GM13976 (cell line): Measurements from ENCODE around the gene MTSS2.

ENCODE experiments used
- DNase-seq: peaks from one replicate; pipeline ENCODE4 v3.0.0; 2012; ENCODE audit warnings: low spot score
- in situ Hi-C: fragments of 300-500 bp; cut with MboI; formaldehyde crosslinking; loops from one replicate; pipeline ENCODE4 v1.12.0; 2022; ENCODE audit warnings: low sequenced_read_pairs, mixed read lengths, inconsistent platforms; ENCODE audit not compliant: unreplicated experiment
- TF ChIP-seq, protein P1 (sequence below): IDR thresholded peaks from 2 replicates; pipeline ENCODE4 v1.5.1; 2012; ENCODE audit warnings: borderline replicate concordance, mild to moderate bottlenecking; ENCODE audit not compliant: insufficient read depth; ENCODE audit errors: extremely low read depth, missing control alignments, control extremely low read depth

MTSS2 gene

DNA sequence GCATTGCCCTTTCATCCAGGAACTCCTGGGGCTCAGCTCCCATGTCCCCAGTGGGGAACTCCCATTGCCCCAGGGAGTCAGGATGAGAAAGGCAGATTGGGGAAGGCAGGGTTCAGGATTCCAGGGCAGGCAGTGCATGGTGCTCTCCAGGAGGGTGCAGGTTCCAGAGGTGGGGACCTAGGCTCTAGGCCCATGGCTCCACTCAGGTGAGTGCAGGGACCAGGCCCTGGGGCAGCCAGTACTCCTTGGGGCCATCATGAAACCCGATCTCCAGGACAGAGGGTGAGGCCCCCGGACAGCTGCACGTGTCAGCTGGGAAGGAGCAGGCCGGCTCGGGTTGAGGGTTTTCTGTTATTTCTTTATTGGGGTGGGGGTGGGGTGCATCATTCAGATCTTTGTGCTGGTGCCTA, 1.3 kb upstream of the MTSS2 start:
- in situ Hi-C loops: no loop called here
- TF ChIP-seq, protein P1, sequence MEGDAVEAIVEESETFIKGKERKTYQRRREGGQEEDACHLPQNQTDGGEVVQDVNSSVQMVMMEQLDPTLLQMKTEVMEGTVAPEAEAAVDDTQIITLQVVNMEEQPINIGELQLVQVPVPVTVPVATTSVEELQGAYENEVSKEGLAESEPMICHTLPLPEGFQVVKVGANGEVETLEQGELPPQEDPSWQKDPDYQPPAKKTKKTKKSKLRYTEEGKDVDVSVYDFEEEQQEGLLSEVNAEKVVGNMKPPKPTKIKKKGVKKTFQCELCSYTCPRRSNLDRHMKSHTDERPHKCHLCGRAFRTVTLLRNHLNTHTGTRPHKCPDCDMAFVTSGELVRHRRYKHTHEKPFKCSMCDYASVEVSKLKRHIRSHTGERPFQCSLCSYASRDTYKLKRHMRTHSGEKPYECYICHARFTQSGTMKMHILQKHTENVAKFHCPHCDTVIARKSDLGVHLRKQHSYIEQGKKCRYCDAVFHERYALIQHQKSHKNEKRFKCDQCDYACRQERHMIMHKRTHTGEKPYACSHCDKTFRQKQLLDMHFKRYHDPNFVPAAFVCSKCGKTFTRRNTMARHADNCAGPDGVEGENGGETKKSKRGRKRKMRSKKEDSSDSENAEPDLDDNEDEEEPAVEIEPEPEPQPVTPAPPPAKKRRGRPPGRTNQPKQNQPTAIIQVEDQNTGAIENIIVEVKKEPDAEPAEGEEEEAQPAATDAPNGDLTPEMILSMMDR: no peak
- DNase-seq: no peak

DNA sequence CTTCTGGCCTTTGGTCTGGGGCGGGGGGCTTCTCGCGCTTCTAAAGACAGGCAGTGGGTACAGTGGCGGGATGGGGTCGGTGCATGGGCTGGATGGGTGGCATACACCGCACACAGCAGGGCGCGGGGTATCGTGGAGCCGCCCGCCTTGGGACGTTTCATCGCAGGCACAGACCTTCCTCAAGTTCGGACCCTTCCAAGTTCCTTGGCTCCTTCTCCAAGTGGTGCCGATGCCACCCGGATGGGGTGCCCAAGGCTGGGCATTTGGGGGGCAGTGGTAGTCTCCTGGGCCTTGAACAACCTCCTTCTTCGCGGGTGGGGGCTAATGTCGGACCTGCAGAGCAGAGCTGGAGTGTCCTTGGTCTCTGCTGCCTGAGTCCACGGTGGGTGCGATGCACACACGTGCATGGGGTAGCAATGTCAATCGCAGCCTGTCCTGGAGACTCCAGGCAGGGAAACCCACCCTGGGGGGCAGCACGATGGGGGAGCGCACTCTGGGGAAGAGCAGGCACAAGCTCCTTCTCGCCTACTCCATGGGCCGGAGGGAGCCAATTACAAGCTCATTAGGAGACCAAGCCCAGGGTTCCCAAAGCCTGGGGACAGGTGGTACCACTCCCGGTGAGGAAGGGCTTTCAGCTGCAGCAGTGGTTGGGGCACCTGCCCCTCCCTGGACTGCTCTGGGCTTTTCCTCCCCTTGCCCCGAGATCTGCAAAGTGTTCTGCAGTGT, 686 bp upstream of the MTSS2 start:
- DNase-seq: no peak
- in situ Hi-C loops: no loop called here
- TF ChIP-seq, protein P1: no peak

DNA sequence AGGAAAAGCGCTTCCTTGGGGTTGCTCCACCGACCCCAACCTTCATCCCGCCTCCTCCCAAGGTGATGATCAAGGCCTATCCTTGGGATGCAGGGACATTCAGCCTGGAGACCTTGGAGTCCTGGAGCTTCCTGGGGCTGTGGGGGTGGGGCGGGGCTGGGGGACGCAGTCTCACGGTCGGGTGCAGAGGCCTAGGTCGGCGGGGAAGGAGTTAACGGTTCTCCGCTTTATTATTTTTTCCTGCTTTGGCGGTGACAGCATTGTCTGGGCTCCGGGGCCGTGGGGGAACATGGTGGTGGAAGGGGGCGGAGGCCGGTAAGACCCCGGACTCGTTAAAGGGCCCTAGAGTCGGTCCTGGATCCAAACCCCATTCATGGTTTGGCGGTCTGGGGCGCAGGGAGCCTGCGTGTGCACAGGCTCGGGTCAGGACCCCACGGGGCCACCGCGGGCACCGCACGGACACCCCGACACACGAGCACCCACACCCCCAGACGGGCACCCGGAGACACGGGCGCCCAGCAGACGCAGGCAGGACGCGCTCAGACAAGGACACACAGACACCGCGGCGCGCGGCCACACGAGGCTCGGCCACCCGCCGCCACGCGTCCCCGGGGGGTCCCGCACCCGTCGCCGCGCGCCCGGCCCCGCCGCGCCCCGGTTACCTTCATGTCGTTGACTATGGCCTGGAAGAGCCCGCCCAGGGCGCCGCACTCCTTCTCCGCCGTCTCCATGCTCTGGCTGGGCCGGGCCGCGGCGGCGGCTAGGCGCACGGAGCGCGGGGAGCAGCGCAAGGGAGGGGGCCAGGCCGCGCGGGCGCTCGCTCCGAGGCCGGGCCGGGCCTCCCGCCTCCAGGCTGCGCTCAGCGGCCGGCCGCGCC, 554 bp downstream of the MTSS2 start:
- in situ Hi-C loops: no loop called here
- DNase-seq: peak; percentile 69
- TF ChIP-seq, protein P1: no peak

DNA sequence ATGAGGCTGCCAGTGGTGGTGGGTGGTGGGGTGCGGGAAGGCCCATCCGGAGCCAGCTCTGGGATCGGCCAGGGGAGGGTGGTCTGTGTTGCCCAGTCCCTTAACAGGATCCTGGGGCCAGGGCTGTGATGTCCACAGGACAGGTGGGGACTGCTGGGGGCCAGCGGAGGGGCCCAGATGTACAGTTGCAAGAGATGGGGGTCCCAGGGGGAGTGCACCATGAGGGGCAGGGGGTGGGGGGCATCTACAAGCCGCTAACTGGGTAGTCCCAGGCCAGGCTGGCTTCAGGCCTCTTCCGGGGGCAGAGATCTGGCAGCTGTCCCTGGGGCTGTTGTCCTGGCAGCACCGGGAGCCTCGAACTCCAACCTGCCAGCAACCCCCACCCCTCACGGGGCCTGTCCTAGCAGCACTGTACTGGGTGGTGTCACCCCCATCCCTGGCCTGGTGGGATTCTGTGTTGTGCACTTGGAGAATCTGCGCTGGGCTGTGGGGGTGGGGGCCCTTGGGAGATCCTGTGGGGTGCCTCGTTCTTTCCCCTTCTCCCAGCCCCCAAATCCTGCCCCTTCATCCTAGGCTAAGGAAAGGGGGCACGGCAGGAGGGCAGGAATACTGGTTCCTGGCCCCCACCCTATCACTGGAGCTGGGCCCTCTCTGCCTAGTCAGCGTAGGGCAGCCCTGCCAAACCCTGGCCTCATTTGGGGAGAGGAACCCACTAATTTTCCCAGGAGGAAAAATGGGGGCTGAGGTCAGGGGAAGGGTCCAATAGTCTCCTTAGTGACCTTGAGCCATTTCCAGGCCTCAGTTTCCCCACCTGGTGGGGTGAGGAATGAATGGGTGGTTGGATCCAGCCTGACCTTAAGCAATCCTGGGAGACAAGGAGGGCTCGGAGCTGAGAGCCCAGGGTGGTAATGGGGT, 1.4 kb downstream of the MTSS2 start:
- in situ Hi-C loops: no loop called here
- TF ChIP-seq, protein P1: no peak
- DNase-seq: no peak

DNA sequence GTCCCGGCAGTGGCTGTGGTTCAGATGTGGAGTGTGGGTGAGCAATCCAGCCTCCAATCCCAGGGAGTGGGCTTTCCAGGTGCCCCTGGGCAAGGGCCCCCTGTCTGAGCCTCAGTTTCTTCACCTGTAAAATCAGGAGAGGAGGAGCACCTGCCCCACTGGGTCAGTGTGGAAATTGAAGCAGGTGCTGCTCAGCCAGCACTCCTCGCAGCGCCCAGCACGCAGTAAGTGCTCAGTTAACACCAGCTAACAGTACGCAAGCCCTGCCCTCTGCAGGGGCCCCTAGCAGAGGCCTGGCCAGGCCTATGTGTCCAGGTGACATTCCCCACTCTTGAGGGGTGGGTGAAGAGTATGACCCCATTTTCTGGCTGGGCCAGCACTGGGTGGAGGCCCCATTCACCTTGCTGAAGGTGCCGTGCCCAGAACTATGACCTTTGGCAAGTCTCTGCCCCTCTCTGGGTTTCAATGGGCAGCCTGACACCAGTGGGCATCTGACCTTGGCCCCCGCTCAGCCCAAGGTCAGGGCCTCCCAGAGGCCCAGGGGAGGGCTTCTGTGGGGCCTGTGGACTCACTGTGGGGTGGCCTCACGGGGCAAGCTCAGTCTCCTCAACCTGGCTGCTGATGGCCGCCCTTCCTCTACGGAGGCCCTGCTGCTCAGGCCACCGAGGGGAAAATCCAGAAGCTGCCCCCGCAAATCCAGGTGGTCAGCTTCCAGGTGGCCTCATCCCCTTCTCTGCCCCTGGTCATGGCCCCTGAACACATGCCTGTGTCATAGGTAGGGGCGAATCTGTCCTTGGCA, 2.5 kb downstream of the MTSS2 start:
- in situ Hi-C loops: no loop called here
- no peak for DNase-seq
- TF ChIP-seq, protein P1: no peak
